ENCODE results near the gene HAUS2. TPM values are rescaled to one million over a fixed set of nuclear protein-coding genes. Genes with fewer than 3 reads are reported as not detected.

HAUS2 gene
- total RNA-seq, 1 experiment from 2014 or later, result 42.4 TPM

GRCh38 chr15:42508263-42508690 lies 40.4 kb upstream of the HAUS2 start:
- POLR2A ChIA-PET, result no interaction called here
- intact Hi-C loops (cut with micrococcal nuclease; ENCODE audit: unreplicated experiment), result no loop called here
- Histone ChIP-seq H3K9me3 (ENCODE audit: control insufficient read depth, insufficient read depth, low read depth, low read length) (no peaks in the 10 kb centered on the region), H3K27ac (ENCODE audit: low read length) (no peak overlapping the region), H3K27me3 (ENCODE audit: control insufficient read depth, insufficient read depth, low read length) (no peaks in the 10 kb centered on the region), H3K4me3 (ENCODE audit: low read depth in 2 of 2, low read length in 2 of 2) (no peak overlapping the region), H3K36me3 (ENCODE audit: control insufficient read depth, insufficient read depth, low read length) (no peaks in the 10 kb centered on the region), H3K4me1 (ENCODE audit: control insufficient read depth, insufficient read depth, low read length) (no peaks in the 10 kb centered on the region)
- TF ChIP-seq CTCF (IDR thresholded peaks at IDR 0.05) (no peak), SIN3A (IDR thresholded peaks at IDR 0.05; ENCODE audit: borderline replicate concordance, insufficient read depth, low read depth, low read length) (no peak), TCF7L2 (IDR thresholded peaks at IDR 0.05; ENCODE audit: low read depth, low read length) (no peak), POLR2AphosphoS5 (IDR thresholded peaks at IDR 0.05; ENCODE audit: low read depth, low read length) (no peak)
- BruUV-seq (replicated peaks), result no TSS peak
- CTCF ChIA-PET, result no interaction called here
- DNase-seq (ENCODE audit: low read depth, low spot score) (no peak), ATAC-seq (peak; percentile 17; the same call in 1 of the 2 replicates)
- in situ Hi-C loops (cut with HindIII; ENCODE audit: low pct_unique_long_range_greater_than_20kb, low sequenced_read_pairs), result no loop called here

- CTCF ChIA-PET, result interaction anchor here (0.6 kb wide), 1 partner anchor 41 kb away, joined by 3 read pairs; no protein-coding TSS in a partner anchor
- intact Hi-C loops (cut with micrococcal nuclease; ENCODE audit: unreplicated experiment), result no loop called here
- ATAC-seq (no peak), DNase-seq (ENCODE audit: low read depth, low spot score) (no peak)
- in situ Hi-C loops (cut with HindIII; ENCODE audit: low pct_unique_long_range_greater_than_20kb, low sequenced_read_pairs), result no loop called here
- Histone ChIP-seq H3K4me1 (ENCODE audit: control insufficient read depth, insufficient read depth, low read length) (no peaks in the 10 kb centered on the region), H3K27ac (ENCODE audit: low read length) (no peak overlapping the region), H3K27me3 (ENCODE audit: control insufficient read depth, insufficient read depth, low read length) (no peaks in the 10 kb centered on the region), H3K9me3 (ENCODE audit: control insufficient read depth, insufficient read depth, low read depth, low read length) (no peaks in the 10 kb centered on the region), H3K36me3 (ENCODE audit: control insufficient read depth, insufficient read depth, low read length) (no peaks in the 10 kb centered on the region), H3K4me3 (ENCODE audit: low read depth in 2 of 2, low read length in 2 of 2) (no peak overlapping the region)
- TF ChIP-seq REST (IDR thresholded peaks at IDR 0.05; ENCODE audit: insufficient read depth in 1 of 2, low read depth in 2 of 2, low read length in 1 of 2), result no peak
- TF ChIP-seq SIN3A (IDR thresholded peaks at IDR 0.05; ENCODE audit: borderline replicate concordance, insufficient read depth, low read depth, low read length), result no peak
- no peak for TF ChIP-seq TCF7L2 (IDR thresholded peaks at IDR 0.05; ENCODE audit: low read depth, low read length)
- TF ChIP-seq POLR2AphosphoS5 (IDR thresholded peaks at IDR 0.05; ENCODE audit: low read depth, low read length), result no peak
- TF ChIP-seq CTCF (IDR thresholded peaks at IDR 0.05), result no peak
- BruUV-seq (replicated peaks), result no TSS peak
- POLR2A ChIA-PET, result interaction anchor here (0.5 kb wide), 1 partner anchor 34 kb away, joined by 3 read pairs; no protein-coding TSS in a partner anchor
These were observed 38.2 kb upstream of the HAUS2 start for GRCh38 chr15:42510258-42511006.

All from Panc1 (cell line).